Embryonic facial prominence (tissue), 1 donor: ENCODE data around the gene HERC2.

ENCODE experiments used
- DNase-seq: peaks from one replicate; pipeline ENCODE4 v3.0.0-alpha.2; 2016; ENCODE audit errors: extremely low spot score

HERC2 gene

DNA sequence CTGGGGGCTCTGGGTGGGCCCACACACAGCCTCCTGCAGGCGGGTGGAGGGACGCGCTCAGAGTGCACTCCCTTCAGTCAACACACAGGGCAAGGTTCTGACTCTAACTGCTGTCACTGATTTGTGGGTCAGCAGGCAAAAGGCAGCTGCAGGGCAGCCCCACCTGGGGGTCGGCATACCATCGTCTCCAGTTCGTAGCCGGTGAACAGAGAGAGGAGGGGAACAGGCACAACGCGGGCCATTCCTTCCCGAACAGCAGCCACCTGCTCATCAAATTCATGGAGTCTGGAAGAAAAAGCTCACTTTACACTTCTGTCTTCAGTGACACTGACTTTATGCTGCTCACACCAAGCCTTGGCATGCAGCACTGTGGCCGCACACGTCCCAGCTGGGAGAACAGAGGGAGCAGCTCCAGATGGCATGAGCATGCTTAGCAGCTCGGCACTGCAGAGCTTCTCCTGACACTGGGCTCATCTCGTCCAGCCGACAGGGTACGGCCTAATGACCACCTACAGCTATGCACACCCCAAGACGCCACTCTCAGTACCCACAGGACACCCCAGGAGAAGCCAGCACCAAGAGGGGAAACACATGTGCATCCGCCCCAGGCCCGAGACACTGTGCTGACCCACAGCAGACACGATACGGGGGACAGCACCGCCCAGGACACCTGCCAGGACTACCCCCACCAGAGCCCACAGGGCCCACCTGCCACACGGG, 208.4 kb downstream of the HERC2 start:
- DNase-seq = no peak

DNA sequence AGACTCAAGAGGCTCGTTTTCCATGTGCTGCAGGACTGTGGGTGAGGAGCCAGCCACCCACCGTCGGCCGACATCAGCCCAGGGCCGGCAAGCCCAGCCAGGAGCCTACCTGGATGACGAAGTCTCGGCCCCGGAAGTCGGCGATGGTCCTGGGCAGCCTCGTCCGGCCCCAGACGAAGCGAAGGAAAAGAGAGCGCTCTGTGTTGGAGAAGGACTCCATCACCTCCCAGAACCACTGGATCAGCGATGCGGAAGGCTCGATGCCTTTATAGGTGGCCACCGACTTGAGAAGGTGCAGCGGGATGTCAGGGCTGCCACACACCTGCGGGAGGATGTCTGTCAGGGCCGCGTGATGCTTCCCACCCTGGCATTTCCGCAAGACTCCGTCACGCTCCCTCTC, 209.0 kb downstream of the HERC2 start:
- no peak for DNase-seq

DNA sequence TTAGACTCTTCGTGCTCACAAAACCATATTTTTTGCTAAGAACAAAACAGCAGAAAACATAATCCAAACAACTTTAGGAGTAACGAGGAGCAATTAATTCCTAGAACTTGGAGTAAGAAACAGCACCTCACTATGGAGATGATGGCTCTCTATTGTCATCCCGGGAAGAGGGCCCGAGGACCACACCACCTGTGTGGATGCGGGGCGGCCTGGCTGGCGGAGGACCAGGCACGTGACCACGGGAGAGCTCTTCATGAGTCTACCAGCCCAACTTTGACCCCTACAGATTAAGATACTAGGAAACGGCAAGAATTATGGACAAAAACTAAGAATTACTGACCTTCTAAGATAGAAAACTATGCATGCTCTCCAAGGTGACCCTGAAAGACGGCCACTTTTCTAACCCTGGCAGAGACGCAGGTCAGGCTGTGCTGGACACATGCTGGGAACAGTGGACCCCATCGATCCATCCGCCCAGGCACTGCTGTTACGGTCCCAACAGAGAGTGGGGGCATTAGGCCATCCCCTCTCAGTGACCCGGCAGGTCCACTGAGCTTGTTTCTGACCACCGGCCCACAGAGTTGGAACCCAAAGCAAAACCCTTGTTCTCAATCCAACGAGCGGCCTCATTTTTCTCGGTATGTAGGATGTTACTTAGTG, 209.7 kb downstream of the HERC2 start:
- DNase-seq = no peak

DNA sequence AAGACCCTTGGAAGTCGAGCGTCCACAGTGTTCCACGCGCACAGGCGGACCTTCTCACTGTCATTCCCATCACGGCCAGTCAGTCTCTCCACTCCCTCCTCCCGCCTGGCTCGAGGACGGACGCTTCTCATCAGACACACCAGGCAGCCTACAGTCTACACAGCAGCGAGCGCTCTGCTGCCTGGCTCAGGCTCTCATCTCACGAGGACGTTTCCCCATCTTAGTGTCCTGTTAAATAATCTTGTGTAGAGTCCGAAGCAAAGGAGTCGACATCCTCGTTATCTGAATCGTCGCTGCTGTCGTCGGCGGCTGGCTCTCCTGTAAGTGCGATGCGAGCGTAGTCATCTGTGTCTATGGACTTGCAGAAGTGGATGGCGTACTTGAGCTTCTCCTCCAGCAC, 210.4 kb downstream of the HERC2 start:
- no peak for DNase-seq

DNA sequence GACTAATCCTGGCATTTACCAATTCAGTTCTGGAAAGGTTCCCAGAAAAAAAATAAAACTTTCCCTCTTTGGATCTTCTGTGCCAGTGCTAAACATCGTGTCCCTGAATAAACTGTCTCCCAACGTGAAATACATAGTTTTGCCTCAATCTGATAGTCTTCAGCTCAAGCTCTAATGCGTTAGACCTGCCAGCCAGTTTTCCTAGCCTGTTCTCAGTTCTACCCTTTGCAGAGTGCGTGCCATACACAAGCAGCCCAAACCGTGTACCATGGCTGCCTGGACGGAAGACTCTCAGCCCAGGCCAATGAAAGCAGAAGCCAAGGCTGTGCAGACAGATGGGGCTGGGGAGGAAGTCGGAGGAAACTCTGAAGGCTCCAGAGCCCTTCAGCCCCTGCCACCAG, 211.5 kb downstream of the HERC2 start:
- DNase-seq = no peak

DNA sequence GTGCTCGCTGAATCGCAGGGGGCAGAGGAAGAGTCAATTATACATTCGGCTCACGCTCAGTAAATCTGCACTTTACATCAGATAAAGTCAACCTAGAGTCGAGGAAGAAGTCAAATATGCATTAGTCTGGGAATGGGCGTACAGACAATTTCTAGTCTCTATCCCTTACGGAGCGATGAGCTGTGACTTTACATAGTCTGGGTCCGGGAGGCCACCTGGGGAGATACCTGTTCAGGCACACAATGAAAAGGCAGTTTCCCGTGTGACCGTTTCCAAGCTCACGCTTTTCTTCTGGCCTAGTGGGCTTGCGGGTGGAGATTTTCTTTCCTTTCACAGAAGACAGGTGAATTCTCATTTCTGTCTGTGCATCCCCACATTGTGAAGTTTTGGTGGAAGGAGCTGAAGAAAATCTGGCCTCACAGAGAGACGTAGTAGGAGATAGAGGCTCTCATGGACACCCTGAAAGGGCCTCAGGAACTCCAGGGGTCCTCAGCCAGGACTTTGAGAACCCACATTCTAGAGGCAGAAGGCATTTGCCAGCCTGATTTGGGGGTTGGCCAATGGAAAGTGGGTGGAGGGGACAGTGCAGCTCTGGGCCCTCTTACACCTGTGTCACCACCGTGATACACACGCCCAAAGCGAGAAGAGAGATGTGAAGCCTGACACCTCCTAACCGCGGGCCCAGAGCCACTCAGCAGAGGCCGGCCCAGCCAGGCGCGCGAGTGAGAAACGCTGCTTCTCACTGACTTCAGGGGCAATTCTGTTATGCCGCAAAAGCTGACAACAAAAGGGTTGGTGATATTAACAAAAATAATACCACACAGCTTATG, 212.1 kb downstream of the HERC2 start:
- no peak for DNase-seq

DNA sequence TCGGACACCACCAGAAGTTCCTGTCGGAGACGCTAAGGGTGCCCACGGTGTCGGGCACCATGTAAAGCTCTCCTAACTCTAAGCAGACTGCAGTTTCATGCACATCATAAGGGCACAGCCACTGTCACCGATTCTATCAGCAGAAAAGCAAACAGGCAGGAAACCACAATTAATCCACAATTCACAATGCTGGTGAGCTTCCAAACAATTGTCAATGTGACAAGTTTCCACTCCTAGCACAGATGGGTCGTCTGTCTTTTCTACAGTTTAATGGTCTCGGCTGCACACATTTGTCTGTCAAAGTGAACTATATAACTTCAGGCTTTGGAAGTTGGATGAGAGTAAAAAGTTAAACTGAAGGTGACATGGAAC, 214.1 kb downstream of the HERC2 start:
- DNase-seq = no peak

DNA sequence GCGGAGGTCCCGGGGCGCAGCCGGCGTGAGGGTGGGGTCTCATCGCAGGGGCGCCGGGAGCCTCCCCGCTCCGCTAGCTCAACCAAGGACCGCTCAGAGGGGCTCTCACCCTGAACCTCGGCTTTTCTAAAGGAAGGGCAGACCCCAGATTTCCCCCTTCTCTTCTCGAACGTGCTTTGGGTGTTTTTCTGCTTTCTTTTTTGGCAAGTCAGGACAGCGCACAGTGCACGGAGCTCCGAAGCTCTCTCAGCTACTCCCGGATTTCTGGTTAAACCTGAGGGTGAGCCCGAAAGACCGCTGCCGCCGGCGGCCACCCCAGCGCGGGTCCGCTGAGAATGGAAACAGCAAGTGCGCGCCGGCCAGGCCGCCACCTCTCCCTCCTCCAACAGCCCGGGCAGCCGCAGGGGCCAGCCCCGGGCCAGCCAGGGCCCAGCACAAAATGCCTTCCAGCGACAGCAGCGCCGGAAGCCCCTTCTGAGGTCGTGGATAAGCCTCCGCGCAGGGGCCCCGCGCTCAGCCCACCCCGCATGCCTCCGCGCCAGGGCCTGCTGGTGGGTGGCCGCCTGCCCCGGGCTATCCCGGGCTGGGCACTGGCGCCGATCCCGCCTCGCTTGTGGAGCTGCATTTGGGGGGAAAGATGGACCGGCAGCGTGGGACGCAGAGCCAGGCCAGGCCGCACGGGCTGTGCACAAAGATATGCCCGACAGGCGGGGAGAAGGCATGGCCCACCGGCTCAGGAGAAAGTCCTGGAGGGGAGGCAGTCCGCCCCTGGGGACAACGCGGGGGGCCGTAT, 214.7 kb downstream of the HERC2 start:
- no peak for DNase-seq

DNA sequence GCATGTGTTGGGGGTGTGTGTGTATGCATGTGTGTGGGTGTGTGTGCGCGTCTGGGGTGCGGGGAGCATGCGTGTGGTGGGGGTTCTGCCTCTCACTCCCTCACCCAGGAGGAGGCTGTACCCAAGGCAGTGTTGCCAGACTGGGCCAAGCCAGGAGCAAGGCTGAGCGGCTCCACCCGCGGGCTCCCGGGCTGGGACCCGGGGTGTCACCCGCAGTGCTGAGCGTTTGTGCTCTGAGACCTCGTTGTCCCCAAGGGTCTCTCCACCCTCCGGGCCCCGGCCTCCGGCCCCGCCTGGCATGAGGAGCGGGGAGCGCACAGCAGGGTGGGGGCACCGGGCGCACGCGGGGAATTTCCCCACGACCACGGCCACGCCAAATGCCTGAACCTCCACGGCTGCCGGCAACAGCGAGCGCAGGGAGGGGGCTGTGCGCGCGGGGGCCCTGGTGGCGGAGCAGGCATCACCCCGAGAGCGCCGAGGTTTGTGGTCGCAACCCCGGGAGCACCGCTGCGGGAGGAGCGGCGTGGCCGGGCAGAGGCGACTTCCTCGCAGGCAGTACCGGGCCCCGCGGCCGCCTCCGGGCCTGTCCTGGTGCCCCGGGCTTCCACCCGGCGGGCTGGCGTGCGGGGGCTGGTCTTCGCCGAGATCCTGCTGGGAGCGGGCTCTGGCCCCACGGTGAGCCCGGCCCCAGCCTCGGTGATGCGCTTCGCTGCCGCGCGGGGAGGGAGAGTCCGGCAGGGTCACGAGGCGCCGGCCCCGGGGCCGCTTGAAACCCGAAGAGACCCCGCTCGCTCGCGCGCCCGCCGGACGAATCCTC, 215.5 kb downstream of the HERC2 start:
- DNase-seq = no peak

DNA sequence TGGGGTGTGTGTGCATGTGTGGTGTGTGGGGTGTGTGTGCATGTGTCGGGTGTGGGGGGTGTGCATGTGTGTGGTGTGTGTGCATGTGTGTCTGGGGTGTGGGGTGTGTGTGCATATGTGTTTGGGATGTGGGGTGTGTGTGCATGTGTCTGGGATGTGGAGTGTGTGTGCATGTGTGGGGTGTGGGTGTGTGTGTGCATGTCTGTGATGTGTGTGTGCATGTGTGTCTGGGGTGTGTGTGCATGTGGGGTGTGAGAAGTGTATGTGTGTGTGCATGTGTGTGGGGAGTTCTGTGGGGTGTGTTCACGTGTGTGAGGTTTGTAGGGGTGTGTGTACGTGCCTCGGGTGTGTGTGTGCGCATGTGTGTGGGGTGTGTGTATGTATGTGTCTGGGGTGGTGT, 216.2 kb downstream of the HERC2 start:
- DNase-seq = no peak

DNA sequence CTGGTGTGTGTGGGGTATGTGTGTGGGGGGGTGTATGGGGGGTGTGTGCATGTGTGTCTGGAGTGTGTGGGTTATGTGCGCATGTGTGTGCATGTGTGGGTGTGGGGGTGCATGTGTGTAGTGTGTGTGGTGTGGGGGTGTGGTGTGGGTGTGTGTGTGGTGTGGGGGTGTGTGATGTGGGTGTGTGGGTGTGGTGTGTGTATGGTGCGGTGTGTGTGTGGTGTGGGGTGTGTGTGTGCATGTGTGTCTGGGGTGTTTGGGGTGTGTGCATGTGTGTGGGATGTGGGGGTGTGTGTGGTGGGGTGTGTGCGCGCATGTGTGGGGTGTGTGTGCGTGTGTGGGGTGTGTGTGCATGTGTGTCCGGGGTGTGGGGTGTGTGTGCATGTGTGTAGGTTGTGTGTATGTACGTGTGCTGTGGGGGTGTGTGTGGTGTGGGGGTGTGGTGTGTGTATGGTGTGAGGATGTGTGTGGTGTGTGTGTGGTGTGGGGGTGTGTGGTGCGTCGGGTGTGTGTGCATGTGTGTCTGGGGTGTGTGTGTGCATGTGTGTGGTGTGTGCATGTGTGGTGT, 216.7 kb downstream of the HERC2 start:
- DNase-seq = no peak

DNA sequence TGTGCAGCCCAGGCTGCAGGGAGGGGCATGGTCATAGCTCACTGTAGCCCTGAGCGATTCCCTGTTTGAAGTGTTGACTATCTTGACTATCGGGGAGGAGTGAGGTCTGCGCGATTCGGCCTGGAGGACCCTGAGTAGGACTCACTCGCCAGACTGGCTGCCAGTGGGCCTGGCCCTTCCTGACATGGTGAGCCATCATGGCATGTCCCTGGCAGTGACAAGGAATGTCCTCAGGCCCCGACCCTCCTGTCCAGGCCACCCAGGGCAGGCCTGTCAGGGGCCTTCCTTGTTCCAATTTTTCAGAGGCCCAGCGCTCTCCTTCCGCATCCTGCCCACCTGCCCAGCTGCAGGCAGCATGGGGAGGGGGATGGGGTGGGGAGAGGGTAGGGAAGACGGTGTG, 217.7 kb downstream of the HERC2 start:
- no peak for DNase-seq

DNA sequence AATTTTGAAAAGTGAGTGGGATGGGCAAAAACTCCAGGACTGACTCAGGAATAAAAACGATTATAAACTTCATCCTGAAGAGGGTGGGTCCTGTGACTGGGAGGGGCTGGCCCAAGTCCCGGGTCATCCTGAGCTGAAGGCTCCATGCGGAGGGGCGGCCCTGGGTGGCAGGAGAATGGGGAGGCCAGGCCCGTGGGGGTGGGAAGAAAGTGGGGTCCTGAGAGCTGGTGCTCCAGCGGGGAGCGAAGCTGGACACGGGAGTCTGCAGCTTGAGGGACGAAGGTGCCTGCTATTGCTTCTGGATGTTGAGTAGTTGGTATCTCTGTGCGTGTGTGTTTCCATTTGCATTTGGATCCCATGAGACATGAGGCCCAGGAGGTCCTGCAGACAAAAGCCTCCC, 218.1 kb downstream of the HERC2 start:
- DNase-seq = no peak

DNA sequence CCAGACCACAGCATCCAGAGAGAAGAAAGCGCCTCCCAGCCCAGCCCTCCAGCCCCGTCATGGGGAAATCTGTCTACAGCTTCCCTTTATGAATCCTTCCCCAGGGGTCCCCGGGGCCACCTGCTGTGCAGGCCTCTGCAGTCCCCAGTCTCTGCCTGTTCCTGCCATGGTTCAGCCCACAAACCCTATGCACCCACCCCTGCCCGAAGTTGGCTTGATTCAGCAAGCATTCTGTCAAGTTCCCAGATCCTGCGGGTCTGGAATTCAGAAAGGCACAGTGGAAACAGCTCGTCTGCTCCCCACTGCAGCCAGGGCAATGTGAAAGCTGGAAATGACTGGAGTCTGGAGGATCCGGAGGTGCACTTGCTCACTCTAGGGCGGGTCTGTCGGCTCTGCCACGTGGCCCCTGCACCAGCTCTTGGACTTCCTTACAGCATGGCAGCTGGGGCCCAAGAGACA, 220.0 kb downstream of the HERC2 start:
- no peak for DNase-seq

DNA sequence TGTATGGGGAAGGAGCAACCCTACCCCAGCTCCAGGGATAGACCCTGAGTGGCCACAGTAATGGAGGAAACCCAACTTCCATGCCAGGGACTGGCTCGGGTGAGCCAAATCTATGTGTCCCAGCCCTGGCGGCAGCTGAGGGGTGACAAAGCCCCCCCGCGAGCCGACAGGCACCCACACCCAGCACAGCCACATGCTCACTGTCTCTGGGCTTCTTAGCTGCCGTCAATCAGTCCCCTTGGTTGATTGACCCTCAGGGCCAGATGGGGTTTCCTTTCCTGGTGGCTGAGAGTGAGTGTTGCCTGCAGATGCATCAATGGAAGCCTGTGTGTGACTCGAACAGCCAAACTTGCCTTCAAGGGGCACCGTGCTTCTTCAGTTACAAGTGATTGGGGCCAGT, 220.8 kb downstream of the HERC2 start:
- DNase-seq = no peak

DNA sequence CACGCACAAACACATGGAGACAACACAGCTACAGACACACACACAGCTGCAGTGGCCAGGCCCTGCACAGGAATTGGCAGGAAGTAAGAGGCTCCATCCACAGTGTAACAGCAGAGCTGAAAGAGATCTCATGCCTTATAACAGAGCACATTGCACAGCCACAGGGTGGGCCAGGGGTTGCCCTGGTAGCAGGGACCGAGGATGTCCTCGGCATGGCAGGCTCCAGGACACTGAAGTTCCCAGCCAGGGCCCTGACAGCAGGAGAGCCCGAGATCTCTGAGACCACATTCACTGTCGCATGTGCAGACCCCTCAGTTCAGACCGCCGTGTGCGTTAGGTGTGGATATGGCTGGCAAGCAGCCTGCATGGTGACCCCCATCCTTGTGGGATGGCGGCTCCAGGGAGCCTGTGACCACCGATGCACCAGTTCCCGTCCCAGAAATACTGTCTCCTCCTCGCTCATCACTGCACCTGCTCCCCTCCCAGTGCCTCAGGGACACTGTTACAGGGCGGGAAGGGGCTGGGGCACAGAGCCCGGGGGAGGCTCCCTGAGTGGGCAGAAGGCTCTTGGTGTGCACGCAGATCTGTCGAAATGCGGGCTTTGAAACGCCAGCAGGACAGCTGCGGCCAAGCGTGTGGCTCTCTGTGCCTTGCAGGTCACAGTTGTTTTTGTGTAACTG, 221.3 kb downstream of the HERC2 start:
- DNase-seq = no peak

DNA sequence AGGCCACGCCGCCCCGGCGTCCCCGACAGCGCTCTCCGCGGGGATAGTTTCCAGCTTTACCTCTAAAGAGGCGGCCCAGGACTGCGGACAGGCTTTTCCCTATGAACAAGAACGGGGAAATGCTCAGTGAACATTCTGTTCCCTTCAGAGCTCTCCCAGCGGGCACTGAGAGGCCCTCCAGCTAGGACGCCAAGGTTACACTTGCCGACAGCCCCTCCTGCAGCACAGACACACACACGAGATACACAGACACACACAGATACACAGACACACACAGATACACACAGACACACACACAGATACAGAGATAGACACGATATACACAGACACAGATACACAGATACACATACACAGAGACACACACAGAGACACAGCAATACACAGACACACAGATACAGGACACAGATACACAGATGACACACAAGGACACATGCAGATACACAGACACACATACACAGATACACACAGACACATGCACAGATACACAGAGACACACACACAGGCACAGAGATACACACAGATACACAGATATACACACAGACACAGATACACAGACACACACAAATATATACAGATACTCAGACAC, 222.3 kb downstream of the HERC2 start:
- DNase-seq = no peak

DNA sequence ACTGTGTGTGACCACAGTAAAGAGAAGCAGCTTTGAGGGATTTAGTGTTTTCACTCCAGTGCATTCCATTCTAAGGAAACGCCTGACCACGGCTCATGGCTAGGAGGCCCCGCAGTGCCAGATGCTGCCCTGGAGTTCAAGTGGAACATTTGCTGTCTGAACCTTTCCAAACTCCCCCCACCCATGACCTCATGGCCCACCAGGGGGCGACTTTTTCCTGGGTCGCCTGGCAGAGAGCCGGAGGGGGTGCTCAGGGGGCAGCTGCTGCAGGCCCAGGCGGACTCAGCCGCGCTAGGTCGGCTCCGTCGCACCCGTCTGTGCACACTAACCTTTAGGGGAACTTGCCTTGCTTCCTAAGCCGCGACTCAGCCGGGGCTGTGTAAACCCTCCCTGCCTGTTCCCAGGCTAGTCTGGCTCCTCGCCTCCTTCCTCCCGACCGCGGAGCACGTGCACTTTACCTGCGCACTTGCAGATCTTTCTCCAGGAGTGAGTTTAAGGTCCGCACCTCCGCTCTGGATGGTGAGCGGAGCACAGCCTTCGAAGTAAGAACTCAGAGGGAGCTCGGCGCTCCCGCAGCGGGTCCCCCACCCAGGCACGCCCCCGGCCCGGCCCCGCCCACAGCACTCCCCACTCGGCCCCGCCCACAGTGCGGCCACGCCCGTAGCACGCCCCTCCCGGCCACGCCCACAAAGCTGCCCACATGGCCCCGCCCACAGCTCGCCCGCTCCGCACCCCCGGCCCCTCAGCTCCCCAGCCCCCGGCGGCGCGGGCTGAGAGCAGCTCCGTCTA, 223.0 kb downstream of the HERC2 start, which contains the start of gene OCA2:
OCA2 (minus strand) TSS at position 550 of the 789 bp plus-strand sequence. CDS start 17,441 bp downstream, outside the sequence.
- no peak for DNase-seq

DNA sequence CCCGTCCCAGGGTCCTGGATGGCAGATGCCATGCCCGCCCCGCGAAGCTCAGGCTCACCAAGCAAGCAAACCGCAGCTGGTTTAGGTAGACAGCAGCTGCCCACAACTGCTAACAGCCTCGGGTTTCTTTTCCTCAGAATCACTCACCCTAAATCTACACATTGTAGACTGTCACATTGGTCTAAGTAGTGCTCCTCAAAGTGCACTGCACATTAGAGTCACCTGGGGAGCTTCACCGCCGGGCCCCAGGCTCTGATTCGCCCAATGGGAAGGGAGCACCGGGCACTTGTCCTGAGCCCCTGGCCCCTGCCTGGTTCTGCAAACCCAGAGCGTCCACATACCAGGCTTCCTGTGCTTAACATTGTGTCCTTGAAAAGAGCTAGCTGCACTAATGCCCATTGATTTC, 223.6 kb downstream of the HERC2 start:
- no peak for DNase-seq
